SK-N-SH (cell line): ENCODE data around the gene FCGBP. TPM values are rescaled to one million over a fixed set of nuclear protein-coding genes. Genes with fewer than 3 reads are reported as not detected.

Experiments
- CTCF ChIA-PET: fragments of 300-600, 350-600 bp; formaldehyde crosslinking; extraction: SDS; loops from one replicate; lab custom pipeline; 2021; lab: Yijun Ruan, JAX
- POLR2A ChIA-PET: fragments of 350-600 bp; sonication (Branson Sonifier 250); formaldehyde crosslinking; extraction: SDS; loops from one replicate; lab custom pipeline; 2020; ENCODE audit warnings: antibody characterized with exemption, inconsistent platforms; lab: Yijun Ruan, JAX
- DNase-seq: peaks from one replicate; pipeline ENCODE4 v3.0.0; 2012
- H2AFZ ChIP-seq: fragments of 200-600 bp; sonication (generic); 2 replicates; pipeline ENCODE4 v1.8.1; 2016; ENCODE audit warnings: antibody characterized with exemption, mild to moderate bottlenecking, low read depth
- H3F3A ChIP-seq: fragments of 200-600 bp; sonication (generic); replicated peaks from 2 replicates; pipeline ENCODE3; 2016; ENCODE audit warnings: antibody characterized with exemption, mild to moderate bottlenecking; ENCODE audit not compliant: insufficient read depth
- H3K27ac ChIP-seq, 2 experiments: fragments of 200-500 bp in 1 of 2; fragments of 200-600 bp in 1 of 2; sonication (Bioruptor generic) in 1 of 2; sonication (generic), shearing (Covaris generic) in 1 of 2; 2 replicates each; pipeline versions ENCODE4 v1.5.1 to v1.6.1; 2014 to 2016; ENCODE audit warnings: low read depth in 2 of 2, inconsistent platforms in 1 of 2, low read length in 1 of 2, mild to moderate bottlenecking in 1 of 2, mixed read lengths in 1 of 2
- H3K27me3 ChIP-seq: fragments of 200-600 bp; sonication (generic), shearing (Covaris generic); 2 replicates; pipeline ENCODE4 v1.6.1; 2016; ENCODE audit warnings: mixed run types; ENCODE audit not compliant: insufficient read depth
- H3K36me3 ChIP-seq, 2 experiments: fragments of 200-500 bp in 1 of 2; fragments of 200-600 bp in 1 of 2; sonication (Bioruptor generic) in 1 of 2; sonication (generic) in 1 of 2; replicated peaks in 1 of 2; 2 replicates each; pipeline versions ENCODE3 to v1.5.1; 2014 to 2016; ENCODE audit warnings: low read length in 1 of 2, mild to moderate bottlenecking in 1 of 2; ENCODE audit not compliant: insufficient read depth in 2 of 2, control insufficient read depth in 1 of 2
- H3K4me1 ChIP-seq, 2 experiments: fragments of 200-500 bp in 1 of 2; fragments of 200-600 bp in 1 of 2; sonication (Bioruptor generic) in 1 of 2; sonication (generic), shearing (Covaris generic) in 1 of 2; 2 replicates each; pipeline versions ENCODE4 v1.5.1 to v1.6.1; 2014 to 2016; ENCODE audit warnings: low read depth in 1 of 2, low read length in 1 of 2, mixed run types in 1 of 2; ENCODE audit not compliant: insufficient read depth in 2 of 2, control insufficient read depth in 1 of 2
- H3K4me2 ChIP-seq: fragments of 200-600 bp; sonication (generic), shearing (Covaris generic); 2 replicates; pipeline ENCODE4 v1.6.1; 2017; ENCODE audit warnings: mixed run types
- H3K4me3 ChIP-seq, 2 experiments: fragments of 200-500 bp in 1 of 2; fragments of 200-600 bp in 1 of 2; sonication (Bioruptor generic) in 1 of 2; sonication (generic), shearing (Covaris generic) in 1 of 2; 2 replicates each; pipeline versions ENCODE4 v1.5.1 to v1.8.1; 2014 to 2016; ENCODE audit warnings: low read depth in 2 of 2, inconsistent platforms in 1 of 2, low read length in 1 of 2, mild to moderate bottlenecking in 1 of 2, mixed read lengths in 1 of 2, moderate library complexity in 1 of 2
- H3K79me2 ChIP-seq: fragments of 200-600 bp; sonication (generic); 2 replicates; pipeline ENCODE4 v1.8.1; 2017; ENCODE audit warnings: mild to moderate bottlenecking; ENCODE audit not compliant: insufficient read depth
- H3K9ac ChIP-seq: fragments of 200-600 bp; sonication (generic); 2 replicates; pipeline ENCODE4 v1.6.1; 2017; ENCODE audit warnings: mixed run types
- H3K9me2 ChIP-seq: fragments of 200-600 bp; sonication (generic); 2 replicates; pipeline ENCODE4 v1.6.1; 2017; ENCODE audit warnings: mixed run types
- H3K9me3 ChIP-seq: fragments of 200-600 bp; sonication (generic); 2 replicates; pipeline ENCODE4 v1.6.1; 2017; ENCODE audit warnings: mixed run types, mild to moderate bottlenecking, moderate library complexity
- H4K20me1 ChIP-seq: fragments of 200-600 bp; sonication (generic); 2 replicates; pipeline ENCODE4 v1.6.1; 2017; ENCODE audit warnings: mild to moderate bottlenecking, mixed run types; ENCODE audit not compliant: insufficient read depth
- EP300 ChIP-seq, 2 experiments: IDR thresholded peaks; 2 replicates each; pipeline versions ENCODE4 v1.4.0 to v1.6.1; 2012; ENCODE audit warnings: borderline replicate concordance in 1 of 2, low read depth in 1 of 2, low read length in 1 of 2
- FOXJ3 ChIP-seq: sonication (generic); formaldehyde crosslinking; IDR thresholded peaks from 2 replicates; pipeline ENCODE4 v1.5.1; 2020; ENCODE audit warnings: mild to moderate bottlenecking, missing genetic modification reagents
- GABPA ChIP-seq: IDR thresholded peaks from 2 replicates; pipeline ENCODE4 v1.4.0; 2012; ENCODE audit warnings: low read depth, mild to moderate bottlenecking
- JUND ChIP-seq: IDR thresholded peaks from 2 replicates; pipeline ENCODE4 v1.4.0; 2012
- NFIC ChIP-seq: IDR thresholded peaks from 2 replicates; pipeline ENCODE4 v1.4.0; 2012; ENCODE audit warnings: borderline replicate concordance
- RAD21 ChIP-seq: IDR thresholded peaks from 2 replicates; pipeline ENCODE4 v1.6.1; 2012; ENCODE audit warnings: mild to moderate bottlenecking, low read length
- RXRA ChIP-seq: IDR thresholded peaks from 2 replicates; pipeline ENCODE4 v1.4.0; 2012; ENCODE audit warnings: low read depth, mild to moderate bottlenecking, borderline replicate concordance
- SIN3A ChIP-seq: IDR thresholded peaks from 2 replicates; pipeline ENCODE4 v1.6.1; 2012; ENCODE audit warnings: low read depth, mild to moderate bottlenecking, low read length, moderate library complexity, borderline replicate concordance
- YY1 ChIP-seq: IDR thresholded peaks from 2 replicates; pipeline ENCODE4 v1.4.0; 2012; ENCODE audit warnings: low read depth, mild to moderate bottlenecking
- WGBS: methylation state at CpG from one replicate; pipeline ENCODE4 v1.1.6; 2017; ENCODE audit warnings: low lambda C conversion rate; 5-methylcytosine and 5-hydroxymethylcytosine counted together
- polyA plus RNA-seq, 3 experiments: library from polyadenylated mRNA; depleted of rRNA; stranded (reverse); fragments of >200 nt; gene quantifications; 2 replicates each; pipeline ENCODE4 v1.2.3, GENCODE V29; 2012
- TF ChIP-seq, protein P1 (sequence below): IDR thresholded peaks from 2 replicates; pipeline ENCODE4; 2012
- TF ChIP-seq, protein P2 (sequence below): IDR thresholded peaks from 2 replicates; pipeline ENCODE4 v1.4.0; 2012; ENCODE audit warnings: low read depth, borderline replicate concordance
- TF ChIP-seq, protein P3 (sequence below): fragments of 200-600 bp; sonication (generic); IDR thresholded peaks from 2 replicates; pipeline ENCODE4 v1.6.1; 2017; ENCODE audit warnings: antibody characterized with exemption, mild to moderate bottlenecking, moderate library complexity
- TF ChIP-seq, protein P4 (sequence below): fragments of 150-350 bp; IDR thresholded peaks from 2 replicates; pipeline ENCODE4 v1.6.1; 2016; ENCODE audit warnings: mild to moderate bottlenecking, low read depth, low read length

FCGBP gene
- polyA plus RNA-seq, 1 of the 3 experiments (the other 2 are of a cell fraction): 0.07 TPM

DNA sequence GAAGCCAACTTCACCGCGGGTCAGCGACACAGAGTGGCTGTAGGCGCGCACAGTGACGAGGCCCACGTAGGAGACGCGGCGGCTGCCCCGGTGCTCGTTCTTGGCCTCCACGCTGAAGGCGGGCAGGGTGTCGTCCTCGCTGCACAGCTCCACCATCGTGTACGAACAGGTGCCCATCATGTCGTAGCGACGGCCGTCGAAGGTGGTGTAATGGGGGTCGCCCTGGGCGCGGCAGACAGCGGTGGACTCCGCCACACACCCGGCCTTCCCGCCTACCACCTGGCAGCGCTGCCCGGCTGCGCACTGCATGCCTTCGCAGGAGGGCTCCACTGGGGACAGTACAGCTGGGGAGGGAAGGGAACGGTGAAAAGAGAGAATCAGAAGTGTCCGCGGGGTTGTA is 10.0 kb downstream of the FCGBP start:
- Histone ChIP-seq H3K9ac (no peak overlapping the region), H3K4me2 (no peak overlapping the region), H3K27ac (no peak overlapping the region), H3K4me1 (no peaks in the 10 kb centered on the region), H2AFZ (no peak overlapping the region), H3K9me3 (no peaks in the 10 kb centered on the region)
- DNase-seq: no peak
- no peak for TF ChIP-seq SIN3A
- TF ChIP-seq GABPA: no peak
- no peak for TF ChIP-seq YY1
- no peak for TF ChIP-seq NFIC
- TF ChIP-seq RAD21: no peak
- TF ChIP-seq, protein P1, sequence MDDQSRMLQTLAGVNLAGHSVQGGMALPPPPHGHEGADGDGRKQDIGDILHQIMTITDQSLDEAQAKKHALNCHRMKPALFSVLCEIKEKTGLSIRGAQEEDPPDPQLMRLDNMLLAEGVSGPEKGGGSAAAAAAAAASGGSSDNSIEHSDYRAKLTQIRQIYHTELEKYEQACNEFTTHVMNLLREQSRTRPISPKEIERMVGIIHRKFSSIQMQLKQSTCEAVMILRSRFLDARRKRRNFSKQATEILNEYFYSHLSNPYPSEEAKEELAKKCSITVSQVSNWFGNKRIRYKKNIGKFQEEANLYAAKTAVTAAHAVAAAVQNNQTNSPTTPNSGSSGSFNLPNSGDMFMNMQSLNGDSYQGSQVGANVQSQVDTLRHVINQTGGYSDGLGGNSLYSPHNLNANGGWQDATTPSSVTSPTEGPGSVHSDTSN: no peak
- no peak for TF ChIP-seq JUND
- TF ChIP-seq EP300 (IDR thresholded peaks at IDR 0.05; ENCODE audit: borderline replicate concordance in 1 of 2, low read depth in 1 of 2, low read length in 1 of 2): no peak
- TF ChIP-seq, protein P2, sequence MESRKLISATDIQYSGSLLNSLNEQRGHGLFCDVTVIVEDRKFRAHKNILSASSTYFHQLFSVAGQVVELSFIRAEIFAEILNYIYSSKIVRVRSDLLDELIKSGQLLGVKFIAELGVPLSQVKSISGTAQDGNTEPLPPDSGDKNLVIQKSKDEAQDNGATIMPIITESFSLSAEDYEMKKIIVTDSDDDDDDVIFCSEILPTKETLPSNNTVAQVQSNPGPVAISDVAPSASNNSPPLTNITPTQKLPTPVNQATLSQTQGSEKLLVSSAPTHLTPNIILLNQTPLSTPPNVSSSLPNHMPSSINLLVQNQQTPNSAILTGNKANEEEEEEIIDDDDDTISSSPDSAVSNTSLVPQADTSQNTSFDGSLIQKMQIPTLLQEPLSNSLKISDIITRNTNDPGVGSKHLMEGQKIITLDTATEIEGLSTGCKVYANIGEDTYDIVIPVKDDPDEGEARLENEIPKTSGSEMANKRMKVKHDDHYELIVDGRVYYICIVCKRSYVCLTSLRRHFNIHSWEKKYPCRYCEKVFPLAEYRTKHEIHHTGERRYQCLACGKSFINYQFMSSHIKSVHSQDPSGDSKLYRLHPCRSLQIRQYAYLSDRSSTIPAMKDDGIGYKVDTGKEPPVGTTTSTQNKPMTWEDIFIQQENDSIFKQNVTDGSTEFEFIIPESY: no peak
- TF ChIP-seq, all 33 proteins: peak for 0
- ChIA-PET CTCF (no interaction called here), POLR2A (no interaction called here)
- Histone ChIP-seq H3K27me3 (no peaks in the 10 kb centered on the region), H3K9me2 (no peaks in the 10 kb centered on the region), H3F3A (no peaks in the 10 kb centered on the region), H3K36me3 (no peaks in the 10 kb centered on the region), H3K4me3 (no peak overlapping the region), H3K79me2 (no peaks in the 10 kb centered on the region), H4K20me1 (no peaks in the 10 kb centered on the region)
- 85% methylated on average over 35 of the region's 37 CpGs for WGBS

DNA sequence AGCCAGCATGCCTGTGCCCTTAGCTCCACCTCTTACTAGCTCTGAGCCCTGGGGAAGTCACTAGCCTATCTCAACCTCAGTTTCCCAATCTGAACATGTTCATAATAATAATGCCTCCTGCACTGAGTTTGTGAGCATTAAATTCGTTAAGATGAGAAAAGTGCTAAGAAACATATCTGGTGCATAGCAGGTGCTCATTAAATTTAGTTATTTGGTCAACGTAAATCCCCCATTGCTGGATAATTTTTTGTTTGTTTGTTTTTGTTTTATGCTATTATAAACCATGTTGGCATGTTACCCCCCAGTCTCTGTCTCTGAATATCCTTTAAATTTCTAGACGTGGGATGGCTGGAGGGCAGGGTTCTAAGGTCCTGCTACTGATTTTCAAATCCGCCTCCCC is 10.6 kb downstream of the FCGBP start:
- Histone ChIP-seq H2AFZ (no peak overlapping the region), H3F3A (no peaks in the 10 kb centered on the region), H3K36me3 (no peaks in the 10 kb centered on the region), H4K20me1 (no peaks in the 10 kb centered on the region), H3K4me1 (no peaks in the 10 kb centered on the region), H3K27ac (no peak overlapping the region), H3K9me2 (no peaks in the 10 kb centered on the region), H3K79me2 (no peaks in the 10 kb centered on the region), H3K9me3 (no peaks in the 10 kb centered on the region), H3K4me2 (no peak overlapping the region), H3K4me3 (no peak overlapping the region), H3K27me3 (no peaks in the 10 kb centered on the region), H3K9ac (no peak overlapping the region)
- WGBS: 36% methylated on average over 4 of the region's 4 CpGs
- ChIA-PET CTCF (no interaction called here), POLR2A (no interaction called here)
- TF ChIP-seq, protein P3, sequence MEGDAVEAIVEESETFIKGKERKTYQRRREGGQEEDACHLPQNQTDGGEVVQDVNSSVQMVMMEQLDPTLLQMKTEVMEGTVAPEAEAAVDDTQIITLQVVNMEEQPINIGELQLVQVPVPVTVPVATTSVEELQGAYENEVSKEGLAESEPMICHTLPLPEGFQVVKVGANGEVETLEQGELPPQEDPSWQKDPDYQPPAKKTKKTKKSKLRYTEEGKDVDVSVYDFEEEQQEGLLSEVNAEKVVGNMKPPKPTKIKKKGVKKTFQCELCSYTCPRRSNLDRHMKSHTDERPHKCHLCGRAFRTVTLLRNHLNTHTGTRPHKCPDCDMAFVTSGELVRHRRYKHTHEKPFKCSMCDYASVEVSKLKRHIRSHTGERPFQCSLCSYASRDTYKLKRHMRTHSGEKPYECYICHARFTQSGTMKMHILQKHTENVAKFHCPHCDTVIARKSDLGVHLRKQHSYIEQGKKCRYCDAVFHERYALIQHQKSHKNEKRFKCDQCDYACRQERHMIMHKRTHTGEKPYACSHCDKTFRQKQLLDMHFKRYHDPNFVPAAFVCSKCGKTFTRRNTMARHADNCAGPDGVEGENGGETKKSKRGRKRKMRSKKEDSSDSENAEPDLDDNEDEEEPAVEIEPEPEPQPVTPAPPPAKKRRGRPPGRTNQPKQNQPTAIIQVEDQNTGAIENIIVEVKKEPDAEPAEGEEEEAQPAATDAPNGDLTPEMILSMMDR: no peak
- TF ChIP-seq, protein P4, sequence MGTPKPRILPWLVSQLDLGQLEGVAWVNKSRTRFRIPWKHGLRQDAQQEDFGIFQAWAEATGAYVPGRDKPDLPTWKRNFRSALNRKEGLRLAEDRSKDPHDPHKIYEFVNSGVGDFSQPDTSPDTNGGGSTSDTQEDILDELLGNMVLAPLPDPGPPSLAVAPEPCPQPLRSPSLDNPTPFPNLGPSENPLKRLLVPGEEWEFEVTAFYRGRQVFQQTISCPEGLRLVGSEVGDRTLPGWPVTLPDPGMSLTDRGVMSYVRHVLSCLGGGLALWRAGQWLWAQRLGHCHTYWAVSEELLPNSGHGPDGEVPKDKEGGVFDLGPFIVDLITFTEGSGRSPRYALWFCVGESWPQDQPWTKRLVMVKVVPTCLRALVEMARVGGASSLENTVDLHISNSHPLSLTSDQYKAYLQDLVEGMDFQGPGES: no peak
- TF ChIP-seq FOXJ3 (CRISPR knock-in tag) (no peak), RXRA (no peak), YY1 (no peak), EP300 (IDR thresholded peaks at IDR 0.05; ENCODE audit: borderline replicate concordance in 1 of 2, low read depth in 1 of 2, low read length in 1 of 2) (no peak), SIN3A (no peak)
- no peak for DNase-seq
